H1 (cell line): ENCODE data around the gene SOX2. TPM values are rescaled to one million over a fixed set of nuclear protein-coding genes. Genes with fewer than 3 reads are reported as not detected.
A peak's percentile ranks its signal among the peaks of the same experiment; 100 is the strongest.

Experiments
- TAF1 ChIP-seq: IDR thresholded peaks from 2 replicates; pipeline ENCODE4 v1.6.1; 2011; ENCODE audit warnings: mild to moderate bottlenecking, low read depth, low read length
- polyA plus RNA-seq, 7 experiments: library from polyadenylated mRNA; depleted of rRNA in 3 of 7; stranded (reverse) in 5 of 7; unstranded in 2 of 7; fragments of >200 nt in 5 of 7; fragments of 200-250 nt in 2 of 7; gene quantifications; 1 replicate in 5 of 7; 2 replicates in 1 of 7; 4 replicates in 1 of 7; pipeline versions ENCODE4 v1.2.1 to v1.2.3, GENCODE V29; 2011 to 2013; ENCODE audit warnings: missing spikeins in 2 of 7, mixed read lengths in 2 of 7
- total RNA-seq: library from RNA; stranded (reverse); fragmentation: NEBNext Ultra II Directional; extraction: Animal tissue kit (Norgen Biotek cat#: 25700); gene quantifications from 2 replicates; pipeline ENCODE4 v1.2.1, GENCODE V29; 2021

SOX2 gene
- total and polyA plus RNA-seq, 2 of the 8 experiments (the other 6 are each of a cell fraction or from before 2014, with no cell fraction given) = 149 to 247 TPM

DNA sequence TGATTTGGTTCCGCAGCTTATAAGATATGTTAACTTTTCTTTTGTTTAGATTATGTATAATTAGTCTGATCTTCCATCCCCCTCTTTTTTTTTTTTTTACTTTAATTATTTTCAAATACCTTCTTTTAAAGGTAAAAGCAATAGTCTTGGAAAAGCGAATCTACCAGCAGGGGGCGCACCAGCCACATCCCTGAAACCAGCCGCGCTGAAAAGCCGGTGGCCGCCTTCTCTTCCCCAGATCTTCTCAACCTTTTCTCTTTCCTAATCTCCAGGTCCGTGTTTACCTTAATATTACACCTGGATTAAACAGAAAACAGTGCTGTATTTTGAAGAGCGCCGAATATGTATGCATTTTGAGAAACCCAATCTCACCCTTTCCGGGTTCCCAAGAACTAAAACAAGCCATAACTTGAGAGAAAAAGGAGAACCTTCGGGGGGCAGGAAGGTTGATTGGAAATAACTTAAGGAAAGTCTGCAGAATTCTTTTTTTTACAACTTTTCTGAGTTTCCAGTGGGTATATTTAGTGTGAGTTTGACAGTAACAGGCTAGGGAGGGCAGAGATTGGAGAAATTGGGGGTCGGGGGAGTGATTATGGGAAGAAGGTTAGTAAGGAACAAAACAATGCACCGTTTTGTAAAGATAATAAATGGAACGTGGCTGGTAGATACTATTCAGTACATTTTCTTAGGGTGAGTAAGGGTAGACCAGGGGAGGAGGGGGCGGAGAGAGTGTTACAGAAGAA is 2.0 kb upstream of the SOX2 start (continued):
- TF ChIP-seq TAF1 = 0 out of 2 replicates have a peak, but pooled peaks have one; percentile 32
